H1 (cell line): ENCODE measurements around the gene KDM6A. TPM values are rescaled to one million over a fixed set of nuclear protein-coding genes. Genes with fewer than 3 reads are reported as not detected.

Source experiments
- CTCF ChIA-PET: fragments of 300-600 bp; sonication (Branson Sonifier 250); formaldehyde crosslinking; loops from one replicate; lab custom pipeline; 2021; ENCODE audit not compliant: partially characterized antibody; lab: Charles Lee
- POLR2A ChIA-PET: fragments of 300-600 bp; sonication (Branson Sonifier 250); formaldehyde crosslinking; loops from one replicate; lab custom pipeline; 2021; ENCODE audit warnings: inconsistent platforms; ENCODE audit not compliant: partially characterized antibody; lab: Charles Lee
- DNase-seq, 2 experiments: peaks; one replicate each; pipeline versions ENCODE4 v3.0.0 to v3.0.0-alpha.2; 2010 to 2022; ENCODE audit warnings: low spot score in 2 of 2, low read depth in 1 of 2, mixed read lengths in 1 of 2
- FAIRE-seq: peaks from 2 replicates; lab custom pipeline; 2011; peaks lifted over from hg19 to GRCh38; lab: Jason Lieb, UNC
- H2AFZ ChIP-seq: 2 replicates; pipeline ENCODE4 v1.8.1; 2012; ENCODE audit warnings: low read length, inconsistent platforms
- H2AK5ac ChIP-seq: 2 replicates; pipeline ENCODE4 v1.6.1; 2013; ENCODE audit warnings: low read depth, low read length
- H2BK120ac ChIP-seq: replicated peaks from 2 replicates; pipeline ENCODE3; 2013; ENCODE audit warnings: low read depth, low read length, inconsistent platforms
- H2BK12ac ChIP-seq: 2 replicates; pipeline ENCODE4 v1.6.1; 2013; ENCODE audit warnings: low read depth, low read length
- H2BK15ac ChIP-seq: 2 replicates; pipeline ENCODE4 v1.6.1; 2013; ENCODE audit warnings: low read length
- H2BK20ac ChIP-seq: 2 replicates; pipeline ENCODE4 v1.6.1; 2013; ENCODE audit warnings: low read length
- H2BK5ac ChIP-seq: 2 replicates; pipeline ENCODE4 v1.6.1; 2013; ENCODE audit warnings: low read depth, low read length
- H3K14ac ChIP-seq: 2 replicates; pipeline ENCODE4 v1.6.1; 2013; ENCODE audit warnings: inconsistent platforms; ENCODE audit not compliant: insufficient read length
- H3K18ac ChIP-seq: 2 replicates; pipeline ENCODE4 v1.6.1; 2013; ENCODE audit warnings: low read length; ENCODE audit errors: extremely low read depth
- H3K23ac ChIP-seq: 2 replicates; pipeline ENCODE4 v1.6.1; 2013; ENCODE audit warnings: inconsistent platforms; ENCODE audit not compliant: insufficient read length
- H3K23me2 ChIP-seq: 2 replicates; pipeline ENCODE4 v1.6.1; 2013; ENCODE audit warnings: low read depth, low read length
- H3K27ac ChIP-seq: 2 replicates; pipeline ENCODE4 v1.6.1; 2011; ENCODE audit warnings: low read depth, low read length, inconsistent platforms
- H3K27me3 ChIP-seq, 4 experiments: replicated peaks in 1 of 4; 1 replicate in 1 of 4; 2 replicates in 3 of 4; pipeline versions ENCODE4 v1.6.1 to v1.8.1; 2011 to 2013; ENCODE audit warnings: low read length in 3 of 4, mild to moderate bottlenecking in 3 of 4, inconsistent platforms in 2 of 4, mixed read lengths in 2 of 4, moderate library complexity in 1 of 4; ENCODE audit not compliant: control insufficient read depth in 3 of 4, insufficient read depth in 3 of 4; ENCODE audit errors: extremely low read depth in 1 of 4
- H3K36me3 ChIP-seq, 4 experiments: 2 replicates each; pipeline versions ENCODE4 v1.6.1 to v1.8.1; 2011 to 2013; ENCODE audit warnings: mild to moderate bottlenecking in 4 of 4, low read length in 3 of 4, moderate library complexity in 2 of 4, control low read depth in 1 of 4, inconsistent platforms in 1 of 4; ENCODE audit not compliant: insufficient read depth in 4 of 4, control insufficient read depth in 2 of 4
- H3K4ac ChIP-seq: replicated peaks from 2 replicates; pipeline ENCODE3; 2013; ENCODE audit warnings: low read length, low read depth, mixed read lengths, inconsistent platforms; ENCODE audit not compliant: insufficient read length
- H3K4me1 ChIP-seq, 4 experiments: replicated peaks in 1 of 4; 1 replicate in 1 of 4; 2 replicates in 3 of 4; pipeline versions ENCODE4 v1.6.1 to v1.8.1; 2011 to 2013; ENCODE audit warnings: low read length in 3 of 4, inconsistent platforms in 2 of 4, mixed read lengths in 1 of 4; ENCODE audit not compliant: insufficient read depth in 4 of 4, control insufficient read depth in 3 of 4
- H3K4me2 ChIP-seq, 2 experiments: 2 replicates each; pipeline versions ENCODE4 v1.6.1 to v1.8.1; 2011 to 2013; ENCODE audit warnings: low read depth in 2 of 2, low read length in 2 of 2, control low read depth in 1 of 2, inconsistent platforms in 1 of 2, mild to moderate bottlenecking in 1 of 2; ENCODE audit not compliant: insufficient read depth in 1 of 2
- H3K4me3 ChIP-seq, 4 experiments: fragments of 200-600, 300-600 bp in 1 of 4; sonication (generic), shearing (Covaris generic), sonication (Bioruptor Twin) in 1 of 4; 2 replicates each; pipeline versions ENCODE4 v1.5.1 to v1.8.1; 2011 to 2016; ENCODE audit warnings: low read length in 4 of 4, low read depth in 3 of 4, control low read depth in 2 of 4, inconsistent platforms in 2 of 4, mild to moderate bottlenecking in 2 of 4, mixed read lengths in 1 of 4, moderate library complexity in 1 of 4; ENCODE audit not compliant: insufficient read depth in 2 of 4; ENCODE audit errors: extremely low read depth in 1 of 4
- H3K56ac ChIP-seq: replicated peaks from 2 replicates; pipeline ENCODE3; 2013; ENCODE audit warnings: low read depth, mild to moderate bottlenecking, mixed read lengths, low read length, inconsistent platforms; ENCODE audit not compliant: insufficient read length
- H3K79me1 ChIP-seq: 2 replicates; pipeline ENCODE4 v1.6.1; 2013; ENCODE audit warnings: low read depth, low read length, control low read depth
- H3K79me2 ChIP-seq, 2 experiments: 2 replicates each; pipeline versions ENCODE4 v1.6.1 to v1.8.1; 2012 to 2013; ENCODE audit warnings: low read length in 2 of 2, mild to moderate bottlenecking in 2 of 2, inconsistent platforms in 1 of 2; ENCODE audit not compliant: insufficient read depth in 2 of 2, control insufficient read depth in 1 of 2
- H3K9ac ChIP-seq, 4 experiments: replicated peaks in 1 of 4; 1 replicate in 1 of 4; 2 replicates in 3 of 4; pipeline versions ENCODE4 v1.6.1 to v1.8.1; 2011 to 2013; ENCODE audit warnings: low read depth in 3 of 4, low read length in 3 of 4, control low read depth in 2 of 4, mild to moderate bottlenecking in 2 of 4, moderate library complexity in 2 of 4, inconsistent platforms in 1 of 4; ENCODE audit errors: extremely low read depth in 1 of 4
- H3K9me3 ChIP-seq, 2 experiments: 2 replicates each; pipeline versions ENCODE4 v1.6.1 to v1.8.1; 2012 to 2013; ENCODE audit warnings: mild to moderate bottlenecking in 2 of 2, moderate library complexity in 2 of 2, control low read depth in 1 of 2, inconsistent platforms in 1 of 2, low read depth in 1 of 2, low read length in 1 of 2, mixed read lengths in 1 of 2; ENCODE audit not compliant: insufficient read depth in 2 of 2
- H4K20me1 ChIP-seq, 2 experiments: replicated peaks in 1 of 2; 2 replicates each; pipeline versions ENCODE3 to v1.8.1; 2011 to 2013; ENCODE audit warnings: inconsistent platforms in 2 of 2, low read length in 2 of 2, mild to moderate bottlenecking in 1 of 2; ENCODE audit not compliant: insufficient read depth in 2 of 2, control insufficient read depth in 1 of 2
- H4K5ac ChIP-seq: 2 replicates; pipeline ENCODE4 v1.6.1; 2013; ENCODE audit warnings: low read length, low read depth, mixed read lengths, inconsistent platforms; ENCODE audit not compliant: insufficient read length
- H4K8ac ChIP-seq: 2 replicates; pipeline ENCODE4 v1.8.0; 2013; ENCODE audit warnings: mild to moderate bottlenecking, moderate library complexity, low read length, inconsistent platforms; ENCODE audit not compliant: insufficient read depth; ENCODE audit errors: extremely low read depth
- H4K91ac ChIP-seq: replicated peaks from 2 replicates; pipeline ENCODE3; 2013; ENCODE audit warnings: low read length, mixed read lengths, inconsistent platforms; ENCODE audit not compliant: insufficient read length
- BCL11A ChIP-seq, 2 experiments: IDR thresholded peaks; one replicate each; pipeline ENCODE4 v1.6.1; 2011; ENCODE audit warnings: low read depth in 2 of 2, low read length in 2 of 2, mild to moderate bottlenecking in 2 of 2
- CTBP2 ChIP-seq: IDR thresholded peaks from 2 replicates; pipeline ENCODE4 v1.7.0; 2011; ENCODE audit warnings: borderline replicate concordance, mild to moderate bottlenecking, moderate library complexity, mixed read lengths, low read length; ENCODE audit not compliant: insufficient read depth, insufficient read length
- KDM1A ChIP-seq: fragments of 200-600, 300-600 bp; sonication (generic); IDR thresholded peaks from 2 replicates; pipeline ENCODE4 v1.7.1; 2016; ENCODE audit warnings: mild to moderate bottlenecking, low read length, borderline replicate concordance
- SP4 ChIP-seq: IDR thresholded peaks from 2 replicates; pipeline ENCODE4 v1.6.1; 2012; ENCODE audit warnings: low read length, inconsistent platforms
- TCF12 ChIP-seq: IDR thresholded peaks from 2 replicates; pipeline ENCODE4 v1.6.1; 2011; ENCODE audit warnings: low read depth, mild to moderate bottlenecking, low read length
- WGBS, 2 experiments: shearing (Covaris generic) in 1 of 2; methylation state at CpG; one replicate each; pipeline versions ENCODE4 v1.1.6 to v1.1.7; 2013 to 2015; ENCODE audit warnings: low lambda C conversion rate in 2 of 2, mixed read lengths in 2 of 2, inconsistent platforms in 1 of 2, low coverage in 1 of 2, missing lambda C conversion rate in 1 of 2; ENCODE audit not compliant: insufficient replicate concordance in 2 of 2, insufficient coverage in 1 of 2, insufficient read length in 1 of 2; ENCODE audit errors: extremely low coverage in 1 of 2, missing lambda C conversion rate in 1 of 2; 5-methylcytosine and 5-hydroxymethylcytosine counted together
- polyA plus RNA-seq, 7 experiments: library from polyadenylated mRNA; depleted of rRNA in 3 of 7; stranded (reverse) in 5 of 7; unstranded in 2 of 7; fragments of >200 nt in 5 of 7; fragments of 200-250 nt in 2 of 7; gene quantifications; 1 replicate in 5 of 7; 2 replicates in 1 of 7; 4 replicates in 1 of 7; pipeline versions ENCODE4 v1.2.1 to v1.2.3, GENCODE V29; 2011 to 2013; ENCODE audit warnings: missing spikeins in 2 of 7, mixed read lengths in 2 of 7
- total RNA-seq: library from RNA; stranded (reverse); fragmentation: NEBNext Ultra II Directional; extraction: Animal tissue kit (Norgen Biotek cat#: 25700); gene quantifications from 2 replicates; pipeline ENCODE4 v1.2.1, GENCODE V29; 2021

The KDM6A gene
- total and polyA plus RNA-seq, 2 of the 8 experiments (the other 6 are each of a cell fraction or from before 2014, with no cell fraction given), result 43.5 to 58.4 TPM

DNA sequence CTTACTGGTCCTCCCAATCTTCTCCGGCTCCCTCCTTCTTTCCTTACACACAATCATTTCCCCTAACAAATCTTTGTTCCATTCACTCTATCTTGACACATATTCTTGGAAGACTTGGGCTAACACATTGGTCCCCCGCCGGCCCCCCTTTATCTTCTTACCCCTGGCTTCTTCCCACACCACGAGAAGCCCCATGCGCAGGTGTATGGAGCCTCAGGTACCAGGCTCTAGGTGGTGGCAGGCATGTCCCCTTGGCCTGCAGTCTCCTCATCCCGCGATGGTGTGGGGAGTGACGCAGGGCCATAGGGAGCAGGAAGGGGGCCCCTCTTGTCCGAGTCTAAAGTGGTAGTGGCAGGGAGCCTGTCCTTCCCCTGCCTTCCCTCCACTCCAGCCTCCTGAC lies 277.8 kb downstream of the KDM6A start:
- POLR2A ChIA-PET, result no interaction called here
- no peak overlapping the region for H2BK5ac ChIP-seq
- WGBS, 2 experiments, result no CpG with 5 or more reads among the region's 9 CpGs
- H3K4ac ChIP-seq, result no peak overlapping the region
- no peaks in the 10 kb centered on the region for H3K23me2 ChIP-seq
- H4K8ac ChIP-seq, result no peak overlapping the region
- no peaks in the 10 kb centered on the region for H3K79me2 ChIP-seq
- H2BK15ac ChIP-seq, result no peak overlapping the region
- no peaks in the 10 kb centered on the region for H3K36me3 ChIP-seq
- no peaks in the 10 kb centered on the region for H4K20me1 ChIP-seq
- CTCF ChIA-PET, result no interaction called here
- H3K56ac ChIP-seq, result no peak overlapping the region
- H2AK5ac ChIP-seq, result no peak overlapping the region
- H4K5ac ChIP-seq, result no peak overlapping the region
- no peaks in the 10 kb centered on the region for H3K9me3 ChIP-seq
- no peak overlapping the region for H2AFZ ChIP-seq
- H3K4me3 ChIP-seq, result no peak overlapping the region
- no peak overlapping the region for H4K91ac ChIP-seq
- no peak overlapping the region for H2BK20ac ChIP-seq
- H3K14ac ChIP-seq, result no peak overlapping the region
- H3K27me3 ChIP-seq, result no peaks in the 10 kb centered on the region
- FAIRE-seq (no peak), DNase-seq (no peak)
- no peak overlapping the region for H3K27ac ChIP-seq
- H3K18ac ChIP-seq, result no peak overlapping the region
- no peak overlapping the region for H3K23ac ChIP-seq
- no peaks in the 10 kb centered on the region for H3K4me1 ChIP-seq
- no peaks in the 10 kb centered on the region for H3K79me1 ChIP-seq
- no peak overlapping the region for H3K9ac ChIP-seq
- H2BK12ac ChIP-seq, result no peak overlapping the region
- no peak overlapping the region for H2BK120ac ChIP-seq
- H3K4me2 ChIP-seq, result no peak overlapping the region
- no peak for TF ChIP-seq CTBP2
- no peak for TF ChIP-seq TCF12
- no peak for TF ChIP-seq SP4
- no peak for TF ChIP-seq BCL11A (IDR thresholded peaks at IDR 0.05; ENCODE audit: low read depth in 2 of 2, low read length in 2 of 2)
- no peak for TF ChIP-seq KDM1A
